ENCODE results near the gene ZNF672.

ZNF672 gene

GRCh38 chr1:248837045-248837780 lies 811 bp upstream of the ZNF672 start:
- DNase-seq: no peak

- peak; percentile 83 for DNase-seq
Observed at GRCh38 chr1:248838357-248839167, 538 bp downstream of the ZNF672 start.

GRCh38 chr1:248839168-248839555 lies 1.1 kb downstream of the ZNF672 start:
- DNase-seq: no peak

- no peak for DNase-seq
Observed at GRCh38 chr1:248840946-248841345, 2.9 kb downstream of the ZNF672 start.

GRCh38 chr1:248841702-248842395 lies 3.8 kb downstream of the ZNF672 start:
- DNase-seq: peak; percentile 21 to 26

- DNase-seq: no peak
Observed at GRCh38 chr1:248842781-248843331, 4.8 kb downstream of the ZNF672 start.

- DNase-seq: no peak
Observed at GRCh38 chr1:248843687-248844086, 5.7 kb downstream of the ZNF672 start.

- DNase-seq: no peak
Observed at GRCh38 chr1:248844526-248844925, 6.5 kb downstream of the ZNF672 start.

GRCh38 chr1:248847181-248847955 lies 9.3 kb downstream of the ZNF672 start:
- DNase-seq: no peak

GRCh38 chr1:248847956-248848561 lies 10.0 kb downstream of the ZNF672 start:
- DNase-seq: no peak

- no peak for DNase-seq
Observed at GRCh38 chr1:248848602-248849001, 10.6 kb downstream of the ZNF672 start.

- no peak for DNase-seq
Observed at GRCh38 chr1:248849152-248849551, 11.1 kb downstream of the ZNF672 start.

- no peak for DNase-seq
Observed at GRCh38 chr1:248849637-248850036, 11.6 kb downstream of the ZNF672 start.

GRCh38 chr1:248850124-248850523 lies 12.1 kb downstream of the ZNF672 start:
- DNase-seq: no peak

GRCh38 chr1:248850536-248851251 lies 12.7 kb downstream of the ZNF672 start:
- no peak for DNase-seq

- no peak for DNase-seq
Observed at GRCh38 chr1:248851390-248851789, 13.4 kb downstream of the ZNF672 start.

GRCh38 chr1:248852481-248853405 lies 14.7 kb downstream of the ZNF672 start:
- no peak for DNase-seq

- no peak for DNase-seq
Observed at GRCh38 chr1:248853663-248854375, 15.8 kb downstream of the ZNF672 start.

- DNase-seq: no peak
Observed at GRCh38 chr1:248855580-248855979, 17.6 kb downstream of the ZNF672 start.

GRCh38 chr1:248856176-248856575 lies 18.2 kb downstream of the ZNF672 start:
- DNase-seq: no peak
